Measurements from ENCODE around the gene CBLN1. TPM values are rescaled to one million over a fixed set of nuclear protein-coding genes. Genes with fewer than 3 reads are reported as not detected.
"Not testable (repeated sequence)": the region's sequence is repeated elsewhere in the genome, so short reads cannot be mapped to it uniquely, and the experiment has no call there.

The CBLN1 gene
- total RNA-seq, 1 experiment from 2014 or later = 0.97 TPM

DNA sequence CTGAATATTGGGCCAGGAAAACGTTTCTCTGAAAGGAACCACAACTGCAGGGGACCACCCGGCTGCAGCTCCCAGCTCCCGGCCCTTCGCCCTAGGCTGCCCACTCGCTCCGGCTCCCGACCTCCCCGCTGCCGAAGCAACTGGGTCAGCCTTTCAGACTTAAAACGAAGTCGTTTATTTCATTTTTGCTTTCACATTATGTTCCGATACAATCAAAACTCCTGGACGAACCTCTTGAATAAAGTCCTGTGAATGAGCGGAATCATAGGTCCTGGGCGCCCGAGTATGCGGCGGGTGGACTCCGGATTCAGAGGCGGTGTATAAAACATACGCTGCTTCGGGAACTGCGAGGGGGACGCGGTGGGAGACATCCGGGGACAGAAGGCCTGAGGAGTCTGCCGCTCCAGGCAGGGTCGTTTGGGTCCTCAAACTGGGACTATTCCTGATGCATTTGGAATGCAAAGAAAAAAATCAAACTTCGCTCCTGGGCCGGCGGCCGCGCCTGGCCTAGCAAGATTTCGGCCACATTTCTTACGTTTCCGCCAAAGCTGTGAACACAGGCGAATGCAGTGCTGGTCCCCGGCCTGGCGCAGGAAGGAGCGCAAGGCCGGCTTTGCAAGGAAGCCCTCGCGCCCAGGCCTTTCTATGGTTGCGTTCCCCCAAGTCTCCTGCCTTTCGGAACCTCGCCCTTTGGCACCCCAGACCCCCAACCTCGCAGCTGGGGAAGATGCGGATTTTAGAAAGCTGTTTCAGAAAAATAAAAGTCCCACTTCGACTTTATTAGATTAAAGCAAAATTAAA is 3.7 kb downstream of the CBLN1 start:
- DNase-seq (ENCODE audit: low read depth) = no peak

DNA sequence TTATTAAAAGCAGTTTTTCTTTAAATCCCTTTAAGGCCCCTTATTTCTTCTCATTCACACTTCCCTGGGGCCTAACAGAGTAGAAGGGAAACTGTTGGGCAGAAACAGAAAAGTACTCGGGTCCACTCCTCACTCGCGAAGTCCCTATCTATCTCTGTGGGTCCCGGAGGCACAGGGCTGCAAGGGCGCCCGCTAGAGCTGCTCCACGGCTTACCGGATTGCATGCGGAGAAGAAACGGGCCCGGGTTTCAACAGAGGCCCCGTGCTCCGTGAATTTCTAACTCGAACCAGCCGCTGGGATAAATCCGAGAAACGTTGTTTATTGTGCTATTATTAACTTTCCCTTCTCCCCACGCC is 4.3 kb downstream of the CBLN1 start:
- no peak for DNase-seq (ENCODE audit: low read depth)

GRCh38 chr16:49276646-49277385 is 4.8 kb downstream of the CBLN1 start:
- DNase-seq (ENCODE audit: low read depth) = no peak

- no peak for DNase-seq (ENCODE audit: low read depth)
These were observed 5.8 kb downstream of the CBLN1 start for GRCh38 chr16:49275870-49276269.

DNA sequence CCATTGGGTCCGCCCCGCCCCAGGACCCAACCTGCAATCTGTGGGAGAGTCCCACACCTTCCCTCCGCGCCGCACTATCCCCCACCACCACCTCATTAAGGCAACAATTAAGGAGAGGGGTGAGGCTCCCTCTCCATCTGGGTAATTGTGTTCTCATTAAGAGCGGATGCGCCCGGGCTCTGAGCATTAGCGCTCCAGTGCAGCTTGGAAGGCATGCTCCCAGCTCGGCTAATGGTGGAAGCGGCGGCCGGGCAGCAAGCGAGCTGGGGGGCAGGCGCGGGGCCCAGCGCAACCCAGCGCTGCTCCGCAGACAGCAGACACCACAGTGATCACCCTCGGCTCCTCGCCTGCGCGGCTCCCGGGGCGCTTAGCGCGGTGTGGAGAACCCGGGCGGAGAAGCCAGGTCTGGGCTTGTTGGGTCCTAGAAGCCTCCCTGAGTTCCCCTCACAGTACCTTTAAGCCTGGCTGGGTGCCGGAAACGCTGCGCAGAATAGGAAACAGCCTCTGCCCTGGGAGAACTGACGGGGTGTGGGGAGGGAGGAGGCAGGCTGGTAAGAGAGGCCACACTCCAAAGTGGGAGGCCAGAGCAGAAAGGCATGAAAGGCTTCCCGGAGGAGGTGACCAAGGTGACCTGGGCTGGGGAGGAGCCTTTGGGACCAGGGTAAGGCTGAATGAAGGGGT is 6.4 kb downstream of the CBLN1 start:
- DNase-seq (ENCODE audit: low read depth) = no peak

DNA sequence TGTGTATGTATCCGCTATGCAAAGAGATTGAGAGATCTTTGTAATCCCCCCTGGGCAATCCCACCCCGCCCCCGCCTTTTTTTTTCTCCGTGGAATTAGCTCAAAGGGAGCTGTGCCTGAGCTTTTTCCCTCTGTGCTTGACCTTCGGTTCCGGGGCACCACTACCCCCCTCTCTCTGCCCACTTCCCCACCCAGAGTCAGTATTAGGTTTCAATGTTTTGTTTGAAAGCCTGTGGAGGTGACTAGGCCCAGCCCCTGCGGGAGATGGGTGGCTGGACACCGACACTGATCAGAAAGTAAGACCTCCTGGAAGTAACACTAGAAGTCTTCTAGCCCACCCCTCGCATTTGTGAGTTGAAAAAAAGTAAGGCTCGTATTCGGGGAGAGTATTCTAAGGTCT is 7.0 kb downstream of the CBLN1 start:
- DNase-seq (ENCODE audit: low read depth) = no peak

DNA sequence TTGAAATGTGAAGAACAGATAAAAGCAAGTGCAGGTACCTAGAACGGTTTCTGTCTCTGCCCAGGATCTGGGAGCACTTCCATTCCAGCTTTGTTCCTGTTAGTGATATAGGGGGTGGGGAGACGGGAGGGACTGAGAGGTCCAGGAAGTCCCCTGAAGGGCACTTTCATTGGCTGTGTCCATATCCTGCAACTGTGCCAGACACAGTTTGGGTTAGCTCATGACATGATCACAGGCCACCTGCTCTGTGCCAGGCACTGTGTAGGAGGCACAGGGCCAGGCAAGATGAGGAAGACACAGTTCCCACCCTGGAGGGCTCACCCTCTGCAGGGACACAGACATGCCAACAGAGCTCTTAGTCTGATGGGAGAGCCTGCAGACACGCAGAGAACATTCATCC is 7.9 kb downstream of the CBLN1 start:
- DNase-seq (ENCODE audit: low read depth) = no peak

- DNase-seq (ENCODE audit: low read depth) = no peak
These were observed 10.3 kb downstream of the CBLN1 start for GRCh38 chr16:49271363-49271762.

- no peak for DNase-seq (ENCODE audit: low read depth)
These were observed 12.4 kb downstream of the CBLN1 start for GRCh38 chr16:49269201-49269600.

DNA sequence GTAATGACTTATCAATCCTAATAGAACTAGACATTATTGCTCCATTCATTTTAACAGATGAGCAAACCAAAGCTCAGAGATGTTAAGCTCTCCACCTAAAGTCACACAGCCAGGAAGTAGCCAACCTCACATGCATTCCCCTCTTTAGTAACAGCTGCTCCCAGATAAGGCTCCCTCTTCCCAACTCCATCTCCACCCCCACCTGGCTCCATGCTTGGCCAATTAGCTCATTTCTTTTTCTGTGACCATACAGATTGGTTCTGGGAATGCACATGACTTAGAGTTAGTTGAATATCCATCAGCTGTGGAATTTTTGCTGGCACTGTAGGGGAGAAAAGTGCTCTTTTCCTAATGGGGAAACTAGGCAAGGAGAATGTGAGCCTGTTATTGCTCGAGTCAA is 13.0 kb downstream of the CBLN1 start:
- DNase-seq (ENCODE audit: low read depth) = no peak

DNA sequence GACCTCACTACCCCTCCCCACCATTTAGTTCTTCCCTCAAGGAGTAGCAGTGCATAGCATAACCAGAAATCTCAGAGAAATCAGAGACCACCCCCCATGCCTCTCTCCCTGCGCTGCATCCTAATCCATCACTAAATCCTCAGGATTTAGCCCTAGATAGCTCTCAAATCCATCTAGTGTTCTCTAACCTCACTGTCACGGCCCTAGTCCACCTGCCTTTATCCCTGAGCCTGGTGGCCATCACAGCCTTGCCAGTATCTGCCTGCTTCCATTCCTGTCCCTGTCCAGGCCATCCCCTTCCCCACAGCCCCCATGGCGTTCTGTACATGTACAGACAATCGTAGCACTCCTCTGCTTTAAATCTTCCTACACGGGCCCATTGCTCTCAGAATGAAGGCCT is 19.1 kb downstream of the CBLN1 start:
- no peak for DNase-seq (ENCODE audit: low read depth)

DNA sequence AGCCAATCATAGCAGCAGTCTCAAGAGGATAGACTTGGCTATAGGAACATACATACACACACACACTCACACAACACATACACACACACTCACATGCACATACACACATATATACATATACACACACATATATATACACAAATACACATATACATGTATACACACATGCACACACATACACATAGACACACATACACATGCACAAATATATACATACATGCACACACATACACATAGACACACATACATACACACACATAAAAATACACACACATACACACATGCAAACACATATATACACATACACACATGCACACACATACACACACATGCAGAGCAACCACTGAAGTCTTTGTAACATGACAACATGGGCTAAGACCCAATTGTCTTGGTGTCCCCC is 19.7 kb downstream of the CBLN1 start:
- DNase-seq (ENCODE audit: low read depth) = no peak

GRCh38 chr16:49260956-49261530 is 20.6 kb downstream of the CBLN1 start:
- no peak for DNase-seq (ENCODE audit: low read depth)

GRCh38 chr16:49260253-49260652 is 21.4 kb downstream of the CBLN1 start:
- no peak for DNase-seq (ENCODE audit: low read depth)

- DNase-seq (ENCODE audit: low read depth) = no peak
These were observed 22.3 kb downstream of the CBLN1 start for GRCh38 chr16:49259330-49259729.

GRCh38 chr16:49250689-49251088 is 30.9 kb downstream of the CBLN1 start:
- DNase-seq (ENCODE audit: low read depth) = no peak

- no peak for DNase-seq (ENCODE audit: low read depth)
These were observed 33.4 kb downstream of the CBLN1 start for GRCh38 chr16:49248227-49248626.

- DNase-seq (ENCODE audit: low read depth) = no peak
These were observed 45.4 kb downstream of the CBLN1 start for GRCh38 chr16:49236216-49236615.

DNA sequence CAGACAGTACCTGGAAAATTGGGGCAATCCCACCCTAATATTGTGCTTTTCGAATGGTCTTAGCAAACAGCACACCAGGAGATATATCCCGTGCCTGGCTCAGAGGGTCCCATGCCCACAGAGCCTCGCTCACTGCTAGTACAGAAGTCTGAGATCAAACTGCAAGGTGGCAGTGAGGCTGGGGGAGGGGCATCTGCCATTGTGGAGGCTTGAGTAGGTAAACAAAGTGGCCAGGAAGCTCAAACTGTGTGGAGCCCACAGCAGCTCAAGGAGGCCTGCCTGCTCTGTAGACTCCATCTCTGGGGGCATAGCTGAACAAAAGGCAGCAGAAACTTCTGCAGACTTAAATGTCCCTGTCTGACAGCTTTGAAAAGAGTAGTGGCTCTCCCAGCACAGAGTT is 53.3 kb downstream of the CBLN1 start:
- DNase-seq (ENCODE audit: low read depth) = not testable (repeated sequence)
